Mesothelial cell of epicardium (in vitro differentiated cells): ENCODE measurements around the gene EFNA1. TPM values are rescaled to one million over a fixed set of nuclear protein-coding genes. Genes with fewer than 3 reads are reported as not detected.
A peak's percentile ranks its signal among the peaks of the same experiment; 100 is the strongest.

Experiments used
- DNase-seq, 2 experiments: peaks; one replicate each; pipeline ENCODE4 v3.0.0; 2021; ENCODE audit warnings: low spot score in 2 of 2; ENCODE audit not compliant: unreplicated experiment in 2 of 2
- H3K27ac Mint-ChIP-seq: 2 replicates; pipeline ENCODE4 v1.8.0; 2021; ENCODE audit warnings: mixed read lengths
- H3K27me3 Mint-ChIP-seq: 2 replicates; pipeline ENCODE4 v1.8.0; 2021; ENCODE audit warnings: low read depth, mixed read lengths
- H3K36me3 Mint-ChIP-seq: 2 replicates; pipeline ENCODE4 v1.8.0; 2021; ENCODE audit warnings: mixed read lengths
- H3K4me1 Mint-ChIP-seq: 2 replicates; pipeline ENCODE4 v1.8.0; 2021; ENCODE audit warnings: mixed read lengths
- H3K4me3 Mint-ChIP-seq: 2 replicates; pipeline ENCODE4 v1.8.0; 2021; ENCODE audit warnings: mild to moderate bottlenecking, moderate library complexity, mixed read lengths
- H3K9me3 Mint-ChIP-seq: 2 replicates; pipeline ENCODE4 v1.8.0; 2021; ENCODE audit warnings: mixed read lengths
- CTCF ChIP-seq: fragments of 200-600 bp; sonication (generic); IDR thresholded peaks from one replicate; pipeline ENCODE4 v1.5.0; 2021; ENCODE audit warnings: antibody characterized with exemption; ENCODE audit not compliant: unreplicated experiment
- total RNA-seq: library from RNA; stranded (reverse); gene quantifications from 3 replicates; pipeline ENCODE4 v1.2.1, GENCODE V29; 2021

Gene EFNA1
- total RNA-seq, 1 donor from 2014 or later: 92.4 TPM

- no peak for TF ChIP-seq CTCF
- Mint-ChIP-seq H3K4me3 (peak overlapping the region; percentile 81), H3K9me3 (no peaks in the 10 kb centered on the region), H3K4me1 (peaks cover 49% of the 10 kb centered on the region), H3K27me3 (peaks cover 42% of the 10 kb centered on the region), H3K27ac (peak overlapping the region; percentile 19), H3K36me3 (no peaks in the 10 kb centered on the region)
- peak; percentile 82 to 85 for DNase-seq
Measured at GRCh38 chr1:155080312-155081228, 47.1 kb upstream of the EFNA1 start.

- TF ChIP-seq CTCF: no peak
- H3K27me3 Mint-ChIP-seq: peaks cover 41% of the 10 kb centered on the region
Measured at GRCh38 chr1:155081472-155082300, 46.0 kb upstream of the EFNA1 start.

GRCh38 chr1:155082301-155083051 is 45.2 kb upstream of the EFNA1 start:
- no peak for DNase-seq
- no peaks in the 10 kb centered on the region for H3K36me3 Mint-ChIP-seq
- H3K4me1 Mint-ChIP-seq: peaks cover 52% of the 10 kb centered on the region
- H3K9me3 Mint-ChIP-seq: no peaks in the 10 kb centered on the region
- H3K4me3 Mint-ChIP-seq: peak overlapping the region; percentile 55
- no peak overlapping the region for H3K27ac Mint-ChIP-seq
- peaks cover 41% of the 10 kb centered on the region for H3K27me3 Mint-ChIP-seq
- no peak for TF ChIP-seq CTCF

More at GRCh38 chr1:155081472-155082300, 46.0 kb upstream of the EFNA1 start:
- DNase-seq: no peak
- H3K4me1 Mint-ChIP-seq: peaks cover 53% of the 10 kb centered on the region
- H3K9me3 Mint-ChIP-seq: no peaks in the 10 kb centered on the region
- no peaks in the 10 kb centered on the region for H3K36me3 Mint-ChIP-seq
- peak overlapping the region; percentile 32 for H3K27ac Mint-ChIP-seq
- H3K4me3 Mint-ChIP-seq: peak overlapping the region; percentile 81

- Mint-ChIP-seq H3K9me3 (no peaks in the 10 kb centered on the region), H3K36me3 (no peaks in the 10 kb centered on the region), H3K4me1 (peaks cover 48% of the 10 kb centered on the region), H3K4me3 (peak overlapping the region; percentile 55), H3K27ac (no peak overlapping the region), H3K27me3 (peaks cover 41% of the 10 kb centered on the region)
- no peak for DNase-seq
- no peak for TF ChIP-seq CTCF
Measured at GRCh38 chr1:155083052-155083541, 44.6 kb upstream of the EFNA1 start.
